GM18861 (cell line): ENCODE data around the gene WNK1.
"Not testable (repeated sequence)": the region's sequence is repeated elsewhere in the genome, so short reads cannot be mapped to it uniquely, and the experiment has no call there.

ENCODE experiments used
- ATAC-seq: cut with Tn5 transposase; IDR thresholded peaks from one replicate; pipeline ENCODE4 v1.9.1; 2021; ENCODE audit not compliant: unreplicated experiment

WNK1 gene

DNA sequence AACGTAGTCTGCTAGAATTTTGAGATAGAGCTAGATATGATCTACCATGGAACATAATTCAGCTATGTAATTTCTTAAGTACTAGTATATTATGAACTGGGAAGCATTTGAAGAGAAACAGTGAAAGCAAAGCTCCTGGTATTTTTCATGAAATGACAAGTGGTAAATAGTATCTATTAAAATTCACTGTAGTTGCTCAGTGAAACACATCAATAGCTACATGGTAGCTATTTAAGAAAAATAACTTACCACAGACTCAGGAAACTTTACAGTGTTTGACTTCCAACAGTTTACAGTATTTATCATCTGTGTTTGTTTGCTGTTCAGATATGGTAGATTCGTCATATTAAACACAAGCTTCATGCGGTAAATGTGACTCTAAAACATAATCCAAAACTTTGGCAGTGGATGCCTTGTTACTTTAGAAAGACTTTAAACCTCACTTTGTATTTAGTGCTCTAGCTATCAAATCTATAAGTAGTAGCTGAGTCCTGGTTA, 25.2 kb downstream of the WNK1 start:
- ATAC-seq, result no peak

DNA sequence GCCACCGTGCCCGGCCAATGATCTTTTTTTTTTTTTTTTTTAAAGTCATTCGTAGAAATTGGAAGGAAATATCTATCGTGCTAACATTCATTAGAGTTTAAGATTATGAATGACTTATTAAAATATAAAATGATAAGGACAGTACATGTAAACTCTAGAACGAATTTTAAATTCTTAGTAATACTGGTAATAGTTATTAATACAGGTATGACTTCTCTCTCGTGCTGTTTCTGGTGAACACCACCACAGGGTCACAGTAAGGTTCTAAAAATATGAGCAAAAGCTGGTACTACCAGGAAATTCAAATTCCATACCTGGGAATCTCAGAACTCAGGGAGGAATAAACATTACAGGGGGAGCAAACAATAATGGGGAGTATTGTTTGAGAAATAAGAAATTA, 26.2 kb downstream of the WNK1 start:
- ATAC-seq, result no peak

DNA sequence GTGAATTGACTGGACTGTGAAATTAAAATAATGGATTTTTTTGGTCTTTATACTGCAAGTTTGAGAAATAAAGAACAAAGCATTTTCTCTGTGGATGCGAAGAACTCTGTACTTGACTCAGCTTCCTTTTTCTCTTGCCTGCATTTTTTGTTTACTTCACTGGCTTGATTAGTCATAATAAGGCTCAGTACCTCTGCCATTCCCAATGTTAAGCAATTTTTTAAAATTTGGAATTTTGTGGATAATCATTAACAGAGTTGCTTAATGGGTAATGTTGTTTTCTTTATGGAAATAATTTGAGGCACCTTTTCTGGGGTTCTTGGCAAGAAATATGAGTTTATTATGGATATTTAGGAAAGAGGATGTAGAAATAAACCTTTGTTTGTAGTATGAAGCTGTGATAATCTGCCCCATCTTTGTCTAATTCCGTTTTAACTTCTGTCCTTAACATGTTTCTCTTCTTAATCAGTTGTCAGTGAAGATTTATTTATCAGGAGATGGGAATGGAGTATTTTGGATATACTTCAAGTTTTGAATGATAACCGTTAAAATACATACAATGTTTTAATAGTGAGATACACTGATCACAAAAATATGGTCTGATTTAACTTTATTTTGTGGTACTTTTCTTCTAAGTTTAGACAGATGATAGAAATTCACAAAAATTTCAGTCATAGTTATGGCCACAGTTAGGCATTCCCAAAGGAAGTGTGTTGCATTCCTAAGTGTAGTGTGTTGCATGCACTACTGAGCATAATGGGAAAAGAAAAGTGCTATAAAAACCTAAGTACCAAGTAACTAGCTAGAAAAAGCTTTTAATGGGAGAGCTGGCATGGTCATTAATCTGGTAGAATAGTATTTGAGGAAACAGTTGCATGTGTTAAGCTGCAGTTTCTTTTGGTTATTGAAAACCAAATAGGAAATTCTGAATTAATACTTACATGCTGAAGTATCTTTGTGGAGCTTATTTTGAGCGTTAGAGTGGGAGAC, 27.7 kb downstream of the WNK1 start:
- ATAC-seq, result no peak

GRCh38 chr12:780750-781379, 28.5 kb downstream of the WNK1 start:
- ATAC-seq, result no peak

GRCh38 chr12:785706-786105, 33.3 kb downstream of the WNK1 start:
- ATAC-seq, result no peak

- ATAC-seq, result no peak
These were observed 35.9 kb downstream of the WNK1 start for GRCh38 chr12:788288-788687.

DNA sequence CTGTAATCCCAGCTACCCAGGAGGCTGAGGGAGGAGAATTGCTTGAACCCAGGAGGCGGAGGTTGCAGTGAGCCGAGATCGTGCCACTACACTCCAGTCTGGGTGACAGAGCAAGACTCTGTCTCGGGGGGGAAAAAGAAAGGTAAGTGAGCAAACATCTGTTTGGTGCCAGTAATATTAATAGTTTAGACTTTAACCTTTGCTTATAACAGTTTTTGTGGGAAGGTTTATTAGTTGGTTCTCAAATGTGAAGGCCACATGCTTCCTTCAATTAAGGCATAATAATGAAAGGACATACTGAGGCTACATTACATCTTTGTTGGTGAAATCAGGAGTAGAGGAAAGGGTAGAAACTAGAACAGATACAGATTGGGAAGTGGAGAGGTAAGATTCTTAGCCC, 36.4 kb downstream of the WNK1 start:
- not testable (repeated sequence) for ATAC-seq

DNA sequence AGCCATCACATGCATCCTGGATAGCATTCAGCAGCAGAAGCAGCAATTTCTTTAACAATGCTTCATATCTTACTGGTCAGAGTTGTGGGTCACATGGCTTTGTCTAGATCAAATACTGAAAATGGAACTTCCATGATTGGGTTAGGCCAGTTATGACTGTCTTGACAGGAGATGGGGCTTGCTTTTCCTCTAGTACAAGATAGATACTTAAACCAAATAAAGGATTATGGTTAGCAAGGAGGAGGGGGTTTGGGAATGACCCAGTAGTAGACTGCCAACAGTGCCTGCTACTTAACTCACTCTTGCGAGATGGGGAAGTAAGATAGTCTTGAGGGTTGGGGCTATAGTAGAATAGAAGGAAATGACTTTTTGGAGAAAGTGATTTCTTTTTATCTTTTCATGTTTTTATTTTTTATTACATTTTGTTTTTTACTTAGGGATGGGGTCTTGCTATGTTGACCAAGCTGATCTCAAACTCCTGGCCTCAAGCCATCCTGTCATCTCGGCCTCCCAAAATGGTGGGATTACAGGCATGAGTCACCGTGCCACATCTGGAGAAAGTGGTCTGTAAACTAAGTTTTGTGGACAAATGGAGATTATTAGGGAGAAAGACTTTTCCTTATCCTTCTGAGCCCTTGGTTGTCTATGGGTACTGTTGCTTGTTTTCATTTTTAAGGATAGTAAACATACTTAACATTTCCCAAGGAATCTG, 37.6 kb downstream of the WNK1 start:
- ATAC-seq, result no peak

DNA sequence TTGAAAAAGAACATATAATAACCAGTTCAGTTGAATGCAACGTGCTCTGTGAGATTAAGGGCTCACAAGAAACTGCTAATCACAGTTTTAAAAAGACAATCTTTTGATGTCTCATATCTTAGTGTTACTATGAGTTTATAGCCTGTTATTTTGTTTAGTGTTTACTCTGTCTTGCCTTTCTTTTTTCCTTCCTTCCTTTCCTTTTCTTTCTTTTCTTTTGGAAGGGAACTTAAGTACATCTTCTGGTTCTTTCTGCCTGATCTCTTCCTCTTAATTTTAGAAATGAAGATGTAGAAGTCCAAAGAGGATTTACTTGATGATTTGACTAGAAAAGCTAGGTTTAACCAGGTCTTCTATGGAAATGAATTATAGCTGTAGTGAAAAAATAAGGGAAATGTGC, 38.2 kb downstream of the WNK1 start:
- no peak for ATAC-seq

- no peak for ATAC-seq
These were observed 40.7 kb downstream of the WNK1 start for GRCh38 chr12:793037-793436.

DNA sequence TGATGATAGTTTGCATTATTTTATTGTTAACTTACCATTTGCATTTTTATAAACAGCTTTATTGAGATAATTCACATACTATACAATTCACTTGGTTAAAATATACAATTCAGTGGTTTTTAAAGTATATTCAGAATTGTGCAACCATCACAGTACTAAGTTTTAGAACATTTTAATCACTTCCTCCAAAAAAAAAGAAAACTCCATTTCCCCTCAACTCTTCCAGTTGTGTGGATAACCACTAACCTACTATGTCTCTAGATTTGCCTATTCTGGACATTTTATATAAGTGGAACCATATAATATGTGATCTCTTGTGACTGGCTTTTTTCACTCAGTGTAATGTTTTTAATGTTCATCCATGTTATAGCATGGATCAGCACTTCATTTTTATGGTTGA, 41.3 kb downstream of the WNK1 start:
- no peak for ATAC-seq

DNA sequence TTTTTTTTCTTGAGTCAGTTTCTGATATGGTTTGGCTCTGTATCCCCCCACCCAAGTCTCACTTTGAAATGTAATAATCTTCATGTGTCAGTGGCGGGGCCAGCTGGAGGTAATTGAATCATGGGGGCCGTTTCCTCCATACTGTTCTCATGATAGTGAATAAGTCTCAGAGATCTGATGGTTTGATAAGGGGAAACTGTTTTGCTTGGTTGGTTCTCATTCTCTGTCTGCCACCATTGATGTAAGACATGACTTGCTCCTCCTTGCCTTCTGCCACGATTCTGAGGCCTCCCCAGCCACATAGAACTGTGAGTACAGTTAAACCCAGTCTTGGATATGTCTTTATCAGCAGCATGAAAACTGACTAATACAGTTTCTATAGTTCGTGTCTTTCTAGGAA, 42.9 kb downstream of the WNK1 start:
- no peak for ATAC-seq

DNA sequence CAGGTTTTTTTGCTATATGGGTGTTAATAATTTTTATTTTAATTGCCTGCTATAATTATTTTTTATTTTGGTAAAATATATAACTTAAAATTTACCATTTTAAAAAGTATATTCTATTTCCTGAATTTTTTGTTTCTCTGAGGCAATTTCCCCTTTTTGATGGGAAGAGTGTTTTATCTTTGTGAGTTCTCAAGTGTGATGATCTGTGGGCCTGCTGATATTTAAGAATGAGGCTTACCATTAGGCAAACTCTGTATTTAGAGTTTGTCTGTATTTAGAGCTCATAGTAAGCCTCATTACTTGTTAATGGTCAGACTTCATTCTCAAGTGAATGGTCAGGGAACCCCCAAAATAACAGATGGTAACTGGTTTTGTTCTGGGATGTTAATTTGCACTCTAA, 48.0 kb downstream of the WNK1 start:
- no peak for ATAC-seq

DNA sequence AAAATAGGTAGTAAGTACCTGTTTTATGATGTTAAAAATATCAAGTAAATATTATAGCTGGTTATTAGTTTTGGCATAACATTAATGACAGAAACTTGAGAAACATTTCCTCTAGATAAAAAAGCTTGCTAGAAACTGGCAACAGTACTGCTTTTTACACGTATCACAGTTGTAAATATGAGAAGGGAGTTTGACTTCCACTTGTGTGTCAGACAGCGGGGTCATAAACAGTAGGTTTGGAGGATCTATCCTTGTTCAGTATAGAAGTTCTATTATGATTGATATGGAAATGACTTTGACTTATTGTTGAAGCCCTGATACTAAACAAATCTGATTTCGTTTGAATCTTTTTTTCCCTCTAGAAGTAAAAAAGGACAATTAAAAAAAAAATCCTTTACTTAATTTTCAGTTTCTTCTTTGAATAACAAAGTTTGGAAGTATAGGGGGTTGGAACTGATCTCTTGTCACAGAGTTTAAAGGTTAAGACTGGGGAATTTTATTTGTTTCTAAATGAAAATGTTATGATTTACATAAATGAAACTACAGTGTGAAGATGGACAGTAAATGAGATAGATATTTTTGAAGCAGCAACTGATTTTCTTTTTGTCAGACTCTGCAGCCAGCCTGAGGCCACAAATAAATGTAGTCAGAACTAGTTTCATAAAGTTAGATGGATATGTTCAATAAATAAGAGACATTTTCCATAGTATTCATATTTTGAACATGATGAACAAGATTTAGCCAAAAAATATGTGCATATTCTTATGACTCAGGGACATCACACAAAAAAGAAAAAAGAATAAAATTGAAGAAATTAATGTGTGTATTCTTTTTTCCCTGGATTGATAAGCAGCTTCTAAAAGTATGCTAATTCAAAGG, 50.1 kb downstream of the WNK1 start:
- ATAC-seq, result no peak

DNA sequence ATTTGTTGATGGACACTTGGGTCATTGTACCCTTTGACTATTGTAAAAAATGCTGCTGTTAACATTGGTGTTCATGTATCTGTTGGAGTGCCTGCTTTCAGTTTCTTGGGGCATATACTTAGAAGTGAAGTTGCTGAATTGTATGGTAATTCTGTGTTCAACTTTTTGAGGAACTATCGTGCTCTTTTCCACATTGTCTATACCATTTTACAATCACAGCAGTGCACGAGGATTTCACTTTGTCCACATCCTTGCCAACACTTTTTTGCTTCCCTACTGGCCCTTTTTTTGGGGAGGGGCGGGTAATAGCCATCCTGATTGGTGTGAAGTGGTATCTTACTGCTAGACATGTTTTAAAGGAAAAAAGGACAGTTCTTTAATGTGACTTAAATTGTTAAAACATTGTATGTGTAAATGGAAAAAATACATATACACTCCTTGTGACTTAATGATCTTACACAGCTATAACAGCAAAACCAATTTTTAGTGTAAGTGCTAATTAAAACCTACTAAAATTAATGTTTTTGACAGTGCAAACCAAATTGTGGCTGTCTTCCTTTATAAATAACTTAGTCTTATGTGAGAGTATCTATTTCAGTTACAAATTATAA, 52.7 kb downstream of the WNK1 start:
- ATAC-seq, result no peak

DNA sequence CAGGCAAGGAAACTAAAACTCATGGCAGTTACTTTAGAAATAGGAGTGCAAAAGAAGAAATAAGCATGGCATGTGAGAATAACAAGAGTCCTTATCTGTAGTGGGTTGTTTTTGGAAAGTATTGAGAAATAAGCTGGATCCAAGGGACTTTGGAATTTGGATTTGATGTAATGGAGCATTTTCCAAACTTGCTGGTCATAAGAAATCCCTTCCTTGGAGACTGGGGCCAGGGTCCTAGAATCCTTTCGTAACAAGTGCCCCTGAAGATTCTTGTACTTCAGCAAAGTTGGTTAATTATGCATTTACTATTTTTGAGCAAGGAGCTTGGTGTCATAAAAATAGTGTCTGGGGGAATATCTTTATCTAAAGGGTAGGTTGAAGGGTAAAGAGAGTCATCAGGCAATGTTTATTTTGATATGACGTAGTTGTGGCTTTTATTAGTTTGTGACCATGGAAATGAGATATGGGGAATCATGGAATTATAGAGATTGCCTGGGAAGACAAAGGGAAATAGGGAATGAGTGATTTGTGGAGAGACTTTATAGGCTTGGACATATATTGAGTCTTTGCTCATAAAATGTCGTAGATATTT, 53.9 kb downstream of the WNK1 start:
- no peak for ATAC-seq

DNA sequence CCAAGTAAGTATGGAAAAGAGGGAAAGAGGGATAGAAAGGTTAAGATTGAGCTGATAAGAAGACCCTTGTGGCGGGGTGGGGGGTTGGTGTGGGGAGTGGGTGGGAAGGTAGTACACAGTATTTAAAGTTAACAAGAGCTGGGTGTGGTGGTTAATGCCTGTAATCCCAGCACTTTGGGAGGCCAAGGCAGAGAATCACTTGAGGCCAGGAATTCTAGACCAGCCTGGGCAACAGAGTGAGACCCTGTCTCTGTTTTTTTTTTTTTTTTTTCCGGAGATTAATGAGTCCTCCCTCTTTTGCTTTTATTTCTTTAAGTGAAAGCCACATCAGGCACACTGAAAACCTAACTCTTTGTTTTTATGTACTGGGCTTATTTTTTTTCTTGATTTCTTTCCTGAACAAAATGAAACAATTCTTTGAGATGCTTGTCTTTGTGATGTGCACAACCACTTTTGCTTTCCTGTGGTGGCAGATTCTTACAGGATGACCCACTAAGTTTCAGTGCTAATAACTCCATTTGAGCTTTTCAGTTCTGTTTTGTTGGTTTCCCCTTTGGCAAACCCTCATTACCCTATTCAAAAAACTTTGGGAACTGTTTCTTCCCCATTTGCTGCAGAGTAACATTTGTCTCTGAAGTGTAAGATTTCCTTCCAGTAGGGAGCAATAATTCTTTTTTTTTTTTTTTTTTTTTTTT, 54.8 kb downstream of the WNK1 start:
- no peak for ATAC-seq

GRCh38 chr12:810116-810515, 57.7 kb downstream of the WNK1 start:
- ATAC-seq, result no peak
